SK-N-SH (cell line): ENCODE data around the gene ID4. TPM values are rescaled to one million over a fixed set of nuclear protein-coding genes. Genes with fewer than 3 reads are reported as not detected.

Experiments
- EP300 ChIP-seq, 2 experiments: IDR thresholded peaks; 2 replicates each; pipeline versions ENCODE4 v1.4.0 to v1.6.1; 2012; ENCODE audit warnings: borderline replicate concordance in 1 of 2, low read depth in 1 of 2, low read length in 1 of 2
- GABPA ChIP-seq: IDR thresholded peaks from 2 replicates; pipeline ENCODE4 v1.4.0; 2012; ENCODE audit warnings: low read depth, mild to moderate bottlenecking
- JUND ChIP-seq: IDR thresholded peaks from 2 replicates; pipeline ENCODE4 v1.4.0; 2012
- MEF2A ChIP-seq: IDR thresholded peaks from 2 replicates; pipeline ENCODE4 v1.4.0; 2012; ENCODE audit warnings: low read depth, borderline replicate concordance
- MXI1 ChIP-seq: IDR thresholded peaks from 2 replicates; pipeline ENCODE4 v1.6.1; 2012; ENCODE audit warnings: mild to moderate bottlenecking, low read depth, low read length, improper control_type of control experiment
- NFIC ChIP-seq: IDR thresholded peaks from 2 replicates; pipeline ENCODE4 v1.4.0; 2012; ENCODE audit warnings: borderline replicate concordance
- NRF1 ChIP-seq: IDR thresholded peaks from 2 replicates; pipeline ENCODE4 v1.6.1; 2012; ENCODE audit warnings: low read depth, mild to moderate bottlenecking, low read length
- POLR2AphosphoS5 ChIP-seq: IDR thresholded peaks from 2 replicates; pipeline ENCODE4 v1.6.1; 2012; ENCODE audit warnings: low read depth, low read length
- RFX5 ChIP-seq: IDR thresholded peaks from 2 replicates; pipeline ENCODE4 v1.6.1; 2012; ENCODE audit warnings: mild to moderate bottlenecking, improper control_type of control experiment, low read length
- RXRA ChIP-seq: IDR thresholded peaks from 2 replicates; pipeline ENCODE4 v1.4.0; 2012; ENCODE audit warnings: low read depth, mild to moderate bottlenecking, borderline replicate concordance
- SMC3 ChIP-seq: IDR thresholded peaks from 2 replicates; pipeline ENCODE4 v1.6.1; 2012; ENCODE audit warnings: low read depth, low read length, improper control_type of control experiment
- TAF1 ChIP-seq: IDR thresholded peaks from 2 replicates; pipeline ENCODE4 v1.6.1; 2012; ENCODE audit warnings: low read depth, mild to moderate bottlenecking, low read length, moderate library complexity, borderline replicate concordance
- polyA plus RNA-seq, 3 experiments: library from polyadenylated mRNA; depleted of rRNA; stranded (reverse); fragments of >200 nt; gene quantifications; 2 replicates each; pipeline ENCODE4 v1.2.3, GENCODE V29; 2012
- TF ChIP-seq, protein P1 (sequence below): IDR thresholded peaks from 2 replicates; pipeline ENCODE4 v1.4.0; 2012; ENCODE audit warnings: low read depth, borderline replicate concordance
- TF ChIP-seq, protein P2 (sequence below): fragments of 150-350 bp; IDR thresholded peaks from 2 replicates; pipeline ENCODE4 v1.6.1; 2017; ENCODE audit warnings: antibody characterized with exemption, low read length, low read depth, borderline replicate concordance
- TF ChIP-seq, protein P3 (sequence below): IDR thresholded peaks from 2 replicates; pipeline ENCODE4 v1.4.0; 2012; ENCODE audit warnings: low read depth, borderline replicate concordance
- TF ChIP-seq, protein P4 (sequence below): IDR thresholded peaks from 2 replicates; pipeline ENCODE4; 2012
- TF ChIP-seq, protein P5 (sequence below): IDR thresholded peaks from 2 replicates; pipeline ENCODE4 v1.6.1; 2012; ENCODE audit warnings: mild to moderate bottlenecking, low read depth, low read length, moderate library complexity

The ID4 gene
- polyA plus RNA-seq, 1 of the 3 experiments (the other 2 are of a cell fraction) = 4.9 TPM

DNA sequence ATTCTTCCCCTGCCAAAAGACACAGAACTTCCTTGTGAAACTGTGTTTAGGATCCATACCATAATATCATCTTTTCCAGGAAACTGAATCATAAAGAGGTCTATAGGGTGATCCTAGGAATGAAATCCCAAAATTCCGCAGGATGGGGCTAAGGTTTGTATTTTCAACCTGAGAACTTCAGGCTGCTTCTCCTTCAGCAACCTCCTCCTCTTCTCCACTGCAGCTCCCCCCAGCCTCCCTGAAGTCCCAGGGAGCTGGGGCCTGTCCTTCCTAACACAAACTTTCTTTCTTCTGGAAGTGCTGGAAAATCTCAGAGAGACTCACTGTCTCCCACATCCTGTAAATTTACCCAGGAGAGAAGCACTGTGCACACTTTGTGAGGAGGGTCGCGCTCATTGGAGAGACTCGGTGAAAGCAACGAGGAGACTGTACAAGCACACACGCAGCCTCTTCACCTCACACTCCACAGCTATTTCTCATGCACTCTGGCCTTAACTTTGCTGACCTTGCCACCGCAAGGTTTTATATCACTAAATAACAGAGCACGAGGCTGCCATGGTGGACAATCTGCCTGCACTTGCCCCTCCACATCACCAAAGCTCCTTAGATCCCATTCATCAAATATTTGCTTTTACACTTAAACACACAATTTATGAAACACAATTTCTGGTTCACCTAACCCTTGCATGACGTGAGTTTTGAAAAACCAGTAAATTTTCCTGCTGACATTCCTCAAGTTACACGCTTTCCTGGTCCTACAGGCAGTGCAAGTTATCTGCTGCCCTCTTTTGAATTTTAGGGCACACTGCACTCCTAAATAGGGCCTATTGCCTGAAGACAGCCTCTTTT lies 14.3 kb downstream of the ID4 start (continued):
- TF ChIP-seq, protein P1, sequence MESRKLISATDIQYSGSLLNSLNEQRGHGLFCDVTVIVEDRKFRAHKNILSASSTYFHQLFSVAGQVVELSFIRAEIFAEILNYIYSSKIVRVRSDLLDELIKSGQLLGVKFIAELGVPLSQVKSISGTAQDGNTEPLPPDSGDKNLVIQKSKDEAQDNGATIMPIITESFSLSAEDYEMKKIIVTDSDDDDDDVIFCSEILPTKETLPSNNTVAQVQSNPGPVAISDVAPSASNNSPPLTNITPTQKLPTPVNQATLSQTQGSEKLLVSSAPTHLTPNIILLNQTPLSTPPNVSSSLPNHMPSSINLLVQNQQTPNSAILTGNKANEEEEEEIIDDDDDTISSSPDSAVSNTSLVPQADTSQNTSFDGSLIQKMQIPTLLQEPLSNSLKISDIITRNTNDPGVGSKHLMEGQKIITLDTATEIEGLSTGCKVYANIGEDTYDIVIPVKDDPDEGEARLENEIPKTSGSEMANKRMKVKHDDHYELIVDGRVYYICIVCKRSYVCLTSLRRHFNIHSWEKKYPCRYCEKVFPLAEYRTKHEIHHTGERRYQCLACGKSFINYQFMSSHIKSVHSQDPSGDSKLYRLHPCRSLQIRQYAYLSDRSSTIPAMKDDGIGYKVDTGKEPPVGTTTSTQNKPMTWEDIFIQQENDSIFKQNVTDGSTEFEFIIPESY = no peak
- TF ChIP-seq, protein P2, sequence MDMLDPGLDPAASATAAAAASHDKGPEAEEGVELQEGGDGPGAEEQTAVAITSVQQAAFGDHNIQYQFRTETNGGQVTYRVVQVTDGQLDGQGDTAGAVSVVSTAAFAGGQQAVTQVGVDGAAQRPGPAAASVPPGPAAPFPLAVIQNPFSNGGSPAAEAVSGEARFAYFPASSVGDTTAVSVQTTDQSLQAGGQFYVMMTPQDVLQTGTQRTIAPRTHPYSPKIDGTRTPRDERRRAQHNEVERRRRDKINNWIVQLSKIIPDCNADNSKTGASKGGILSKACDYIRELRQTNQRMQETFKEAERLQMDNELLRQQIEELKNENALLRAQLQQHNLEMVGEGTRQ = no peak
- TF ChIP-seq GABPA (no peak), SMC3 (peak; percentile 75), EP300 (IDR thresholded peaks at IDR 0.05; ENCODE audit: borderline replicate concordance in 1 of 2, low read depth in 1 of 2, low read length in 1 of 2) (no peak), TAF1 (no peak), MXI1 (no peak), RXRA (no peak), POLR2AphosphoS5 (no peak), NRF1 (no peak), MEF2A (no peak), JUND (no peak), RFX5 (no peak), NFIC (no peak)
- TF ChIP-seq, protein P3, sequence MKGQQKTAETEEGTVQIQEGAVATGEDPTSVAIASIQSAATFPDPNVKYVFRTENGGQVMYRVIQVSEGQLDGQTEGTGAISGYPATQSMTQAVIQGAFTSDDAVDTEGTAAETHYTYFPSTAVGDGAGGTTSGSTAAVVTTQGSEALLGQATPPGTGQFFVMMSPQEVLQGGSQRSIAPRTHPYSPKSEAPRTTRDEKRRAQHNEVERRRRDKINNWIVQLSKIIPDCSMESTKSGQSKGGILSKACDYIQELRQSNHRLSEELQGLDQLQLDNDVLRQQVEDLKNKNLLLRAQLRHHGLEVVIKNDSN = no peak
- TF ChIP-seq, protein P4, sequence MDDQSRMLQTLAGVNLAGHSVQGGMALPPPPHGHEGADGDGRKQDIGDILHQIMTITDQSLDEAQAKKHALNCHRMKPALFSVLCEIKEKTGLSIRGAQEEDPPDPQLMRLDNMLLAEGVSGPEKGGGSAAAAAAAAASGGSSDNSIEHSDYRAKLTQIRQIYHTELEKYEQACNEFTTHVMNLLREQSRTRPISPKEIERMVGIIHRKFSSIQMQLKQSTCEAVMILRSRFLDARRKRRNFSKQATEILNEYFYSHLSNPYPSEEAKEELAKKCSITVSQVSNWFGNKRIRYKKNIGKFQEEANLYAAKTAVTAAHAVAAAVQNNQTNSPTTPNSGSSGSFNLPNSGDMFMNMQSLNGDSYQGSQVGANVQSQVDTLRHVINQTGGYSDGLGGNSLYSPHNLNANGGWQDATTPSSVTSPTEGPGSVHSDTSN = peak; percentile 52
- TF ChIP-seq, protein P5, sequence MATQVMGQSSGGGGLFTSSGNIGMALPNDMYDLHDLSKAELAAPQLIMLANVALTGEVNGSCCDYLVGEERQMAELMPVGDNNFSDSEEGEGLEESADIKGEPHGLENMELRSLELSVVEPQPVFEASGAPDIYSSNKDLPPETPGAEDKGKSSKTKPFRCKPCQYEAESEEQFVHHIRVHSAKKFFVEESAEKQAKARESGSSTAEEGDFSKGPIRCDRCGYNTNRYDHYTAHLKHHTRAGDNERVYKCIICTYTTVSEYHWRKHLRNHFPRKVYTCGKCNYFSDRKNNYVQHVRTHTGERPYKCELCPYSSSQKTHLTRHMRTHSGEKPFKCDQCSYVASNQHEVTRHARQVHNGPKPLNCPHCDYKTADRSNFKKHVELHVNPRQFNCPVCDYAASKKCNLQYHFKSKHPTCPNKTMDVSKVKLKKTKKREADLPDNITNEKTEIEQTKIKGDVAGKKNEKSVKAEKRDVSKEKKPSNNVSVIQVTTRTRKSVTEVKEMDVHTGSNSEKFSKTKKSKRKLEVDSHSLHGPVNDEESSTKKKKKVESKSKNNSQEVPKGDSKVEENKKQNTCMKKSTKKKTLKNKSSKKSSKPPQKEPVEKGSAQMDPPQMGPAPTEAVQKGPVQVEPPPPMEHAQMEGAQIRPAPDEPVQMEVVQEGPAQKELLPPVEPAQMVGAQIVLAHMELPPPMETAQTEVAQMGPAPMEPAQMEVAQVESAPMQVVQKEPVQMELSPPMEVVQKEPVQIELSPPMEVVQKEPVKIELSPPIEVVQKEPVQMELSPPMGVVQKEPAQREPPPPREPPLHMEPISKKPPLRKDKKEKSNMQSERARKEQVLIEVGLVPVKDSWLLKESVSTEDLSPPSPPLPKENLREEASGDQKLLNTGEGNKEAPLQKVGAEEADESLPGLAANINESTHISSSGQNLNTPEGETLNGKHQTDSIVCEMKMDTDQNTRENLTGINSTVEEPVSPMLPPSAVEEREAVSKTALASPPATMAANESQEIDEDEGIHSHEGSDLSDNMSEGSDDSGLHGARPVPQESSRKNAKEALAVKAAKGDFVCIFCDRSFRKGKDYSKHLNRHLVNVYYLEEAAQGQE = no peak
